RWPE1 (cell line): ENCODE data around the gene AUTS2.

Experiments
- CTCF ChIA-PET: fragments of 350-600 bp; sonication (Branson Sonifier 250); formaldehyde crosslinking; extraction: SDS; loops from one replicate; lab custom pipeline; 2021; lab: Yijun Ruan, JAX
- POLR2A ChIA-PET: fragments of 400-600 bp; formaldehyde crosslinking; extraction: SDS; loops from one replicate; lab custom pipeline; 2020; ENCODE audit warnings: antibody characterized with exemption; ENCODE audit not compliant: low non-redundant PET; lab: Yijun Ruan, JAX
- DNase-seq: peaks from one replicate; pipeline ENCODE4 v3.0.0; 2012; ENCODE audit warnings: low spot score
- H3K27ac ChIP-seq: fragments of 450-650 bp; 2 replicates; pipeline ENCODE4 v1.5.1; 2017
- CTCF ChIP-seq: fragments of 450-650 bp; conservative IDR thresholded peaks from 2 replicates; pipeline ENCODE4 v1.5.1; 2017; ENCODE audit warnings: low read depth, mild to moderate bottlenecking

Gene AUTS2

GRCh38 chr7:70502117-70502863 is 904.0 kb downstream of the AUTS2 start:
- CTCF ChIA-PET: no interaction called here
- no peak overlapping the region for H3K27ac ChIP-seq
- TF ChIP-seq CTCF: no peak
- POLR2A ChIA-PET: no interaction called here
- DNase-seq: no peak

GRCh38 chr7:70504254-70504653 is 906.0 kb downstream of the AUTS2 start:
- ChIA-PET CTCF (interaction anchor here (0.8 to 1.0 kb wide), 2 partner anchors 191 to 194 kb away, joined by 3 to 5 read pairs; no protein-coding TSS in a partner anchor), POLR2A (no interaction called here)
- DNase-seq: no peak
- no peak overlapping the region for H3K27ac ChIP-seq
- no peak for TF ChIP-seq CTCF

- no peak for DNase-seq
- TF ChIP-seq CTCF: no peak
- H3K27ac ChIP-seq: no peak overlapping the region
- CTCF ChIA-PET: interaction anchor here (0.5 to 0.8 kb wide), 4 partner anchors 190 to 620 kb away, joined by 3 to 5 read pairs (median 4); no protein-coding TSS in a partner anchor
- POLR2A ChIA-PET: no interaction called here
Measured at GRCh38 chr7:70505468-70505867, 907.2 kb downstream of the AUTS2 start.

- CTCF ChIA-PET: interaction anchor here (0.5 to 0.8 kb wide), 2 partner anchors 190 to 463 kb away, joined by 3 to 5 read pairs; no protein-coding TSS in a partner anchor
- H3K27ac ChIP-seq: no peak overlapping the region
- POLR2A ChIA-PET: no interaction called here
- DNase-seq: no peak
- no peak for TF ChIP-seq CTCF
Measured at GRCh38 chr7:70505886-70506285, 907.6 kb downstream of the AUTS2 start.

- no peak overlapping the region for H3K27ac ChIP-seq
- no peak for DNase-seq
- CTCF ChIA-PET: no interaction called here
- POLR2A ChIA-PET: no interaction called here
- TF ChIP-seq CTCF: no peak
Measured at GRCh38 chr7:70506434-70506833, 908.2 kb downstream of the AUTS2 start.

- DNase-seq: no peak
- ChIA-PET CTCF (interaction anchor here (0.6 to 0.7 kb wide), 2 partner anchors 44 to 98 kb away, joined by 3 read pairs; no protein-coding TSS in a partner anchor), POLR2A (no interaction called here)
- H3K27ac ChIP-seq: no peak overlapping the region
- TF ChIP-seq CTCF: no peak
Measured at GRCh38 chr7:70512144-70512543, 913.9 kb downstream of the AUTS2 start.
